ENCODE measurements around the gene FHIT.

FHIT gene

GRCh38 chr3:60983906-60984305 is 267.3 kb downstream of the FHIT start:
- no peak for DNase-seq

- no peak for DNase-seq
Measured at GRCh38 chr3:60980342-60980692, 270.9 kb downstream of the FHIT start.

GRCh38 chr3:60979461-60980341 is 271.6 kb downstream of the FHIT start:
- DNase-seq, result no peak

GRCh38 chr3:60973321-60973720 is 277.9 kb downstream of the FHIT start:
- DNase-seq, result no peak

GRCh38 chr3:60972599-60972998 is 278.7 kb downstream of the FHIT start:
- no peak for DNase-seq

- DNase-seq, result no peak
Measured at GRCh38 chr3:60970850-60971249, 280.4 kb downstream of the FHIT start.

- DNase-seq, result no peak
Measured at GRCh38 chr3:60967141-60967540, 284.1 kb downstream of the FHIT start.

GRCh38 chr3:60957541-60957940 is 293.7 kb downstream of the FHIT start:
- no peak for DNase-seq

- no peak for DNase-seq
Measured at GRCh38 chr3:60956729-60957128, 294.5 kb downstream of the FHIT start.

GRCh38 chr3:60955034-60955433 is 296.2 kb downstream of the FHIT start:
- no peak for DNase-seq

- no peak for DNase-seq
Measured at GRCh38 chr3:60954048-60954447, 297.2 kb downstream of the FHIT start.

GRCh38 chr3:60953351-60953750 is 297.9 kb downstream of the FHIT start:
- no peak for DNase-seq

- DNase-seq, result no peak
Measured at GRCh38 chr3:60952055-60952454, 299.2 kb downstream of the FHIT start.

- no peak for DNase-seq
Measured at GRCh38 chr3:60949146-60949545, 302.1 kb downstream of the FHIT start.

- DNase-seq, result no peak
Measured at GRCh38 chr3:60948488-60948887, 302.8 kb downstream of the FHIT start.

GRCh38 chr3:60935709-60936108 is 315.5 kb downstream of the FHIT start:
- no peak for DNase-seq

GRCh38 chr3:60933824-60934223 is 317.4 kb downstream of the FHIT start:
- DNase-seq, result no peak

GRCh38 chr3:60932643-60933042 is 318.6 kb downstream of the FHIT start:
- no peak for DNase-seq

GRCh38 chr3:60932170-60932569 is 319.1 kb downstream of the FHIT start:
- DNase-seq, result no peak

- DNase-seq, result no peak
Measured at GRCh38 chr3:60931452-60931851, 319.8 kb downstream of the FHIT start.

GRCh38 chr3:60920519-60920918 is 330.7 kb downstream of the FHIT start:
- no peak for DNase-seq

- DNase-seq, result no peak
Measured at GRCh38 chr3:60919296-60919695, 332.0 kb downstream of the FHIT start.

- DNase-seq, result no peak
Measured at GRCh38 chr3:60917141-60917540, 334.1 kb downstream of the FHIT start.

- no peak for DNase-seq
Measured at GRCh38 chr3:60916546-60916945, 334.7 kb downstream of the FHIT start.

GRCh38 chr3:60913474-60913873 is 337.8 kb downstream of the FHIT start:
- DNase-seq, result no peak
